ENCODE measurements around the gene ARRB1. TPM values are rescaled to one million over a fixed set of nuclear protein-coding genes. Genes with fewer than 3 reads are reported as not detected.

The ARRB1 gene
- total and polyA plus RNA-seq, 2 of the 13 experiments (the other 11 are each of a cell fraction or from before 2014, with no cell fraction given): 22.5 to 35.7 TPM

GRCh38 chr11:75351791-75352587 lies 528 bp upstream of the ARRB1 start (continued):
- TF ChIP-seq PRDM10 (CRISPR knock-in tag; IDR thresholded peaks at IDR 0.05; ENCODE audit: low read depth) (0 out of 2 replicates have a peak, but pooled peaks have one; percentile 19), CREB1 (IDR thresholded peaks at IDR 0.05) (no peak), CREB1 (CRISPR knock-in tag; IDR thresholded peaks at IDR 0.05) (no peak), ZNF335 (CRISPR knock-in tag; IDR thresholded peaks at IDR 0.05) (no peak), NFAT5 (CRISPR knock-in tag; IDR thresholded peaks at IDR 0.05) (0 out of 2 replicates have a peak, but pooled peaks have one; percentile 4), ZNF501 (CRISPR knock-in tag; IDR thresholded peaks at IDR 0.05) (peak; percentile 26; the same call in 1 of the 2 replicates), RBFOX2 (IDR thresholded peaks at IDR 0.05; ENCODE audit: low read depth, low read length) (peak; percentile 79), TAF15 (IDR thresholded peaks at IDR 0.05; ENCODE audit: low read depth, low read length, poor library complexity, severe bottlenecking) (peak; percentile 26), ZNF234 (CRISPR knock-in tag; conservative IDR thresholded peaks at IDR 0.05) (no peak), HNF1A (IDR thresholded peaks at IDR 0.05; ENCODE audit: low read depth) (peak; percentile 41; the same call in 1 of the 2 replicates), HNF1A (CRISPR knock-in tag; IDR thresholded peaks at IDR 0.05; ENCODE audit: borderline replicate concordance) (peak; percentile 62; the same call in 1 of the 2 replicates), ZBTB42 (CRISPR knock-in tag; IDR thresholded peaks at IDR 0.05) (no peak), TRIM24 (CRISPR knock-in tag; IDR thresholded peaks at IDR 0.05) (no peak), ZBTB14 (CRISPR knock-in tag; IDR thresholded peaks at IDR 0.05) (peak; percentile 60)
